Peyer's patch (tissue), 4 donors: Measurements from ENCODE around the gene CTBP2.

ENCODE experiments used
- POLR2A ChIP-seq, 2 donors: fragments of 450-650 bp; IDR thresholded peaks; one replicate each; pipeline ENCODE4 v1.5.1; 2017; ENCODE audit warnings: antibody characterized with exemption in 2 of 2, mild to moderate bottlenecking in 2 of 2, moderate library complexity in 2 of 2
- TF ChIP-seq, protein P1 (sequence below), 6 experiments: fragments of 450-650 bp in 4 of 6; fragments of 200-600 bp in 2 of 6; sonication (generic) in 1 of 6; IDR thresholded peaks; one replicate each; pipeline ENCODE4 v1.5.1; 2017 to 2019; ENCODE audit warnings: antibody characterized with exemption in 6 of 6, mild to moderate bottlenecking in 3 of 6, moderate library complexity in 1 of 6

- TF ChIP-seq, protein P1, sequence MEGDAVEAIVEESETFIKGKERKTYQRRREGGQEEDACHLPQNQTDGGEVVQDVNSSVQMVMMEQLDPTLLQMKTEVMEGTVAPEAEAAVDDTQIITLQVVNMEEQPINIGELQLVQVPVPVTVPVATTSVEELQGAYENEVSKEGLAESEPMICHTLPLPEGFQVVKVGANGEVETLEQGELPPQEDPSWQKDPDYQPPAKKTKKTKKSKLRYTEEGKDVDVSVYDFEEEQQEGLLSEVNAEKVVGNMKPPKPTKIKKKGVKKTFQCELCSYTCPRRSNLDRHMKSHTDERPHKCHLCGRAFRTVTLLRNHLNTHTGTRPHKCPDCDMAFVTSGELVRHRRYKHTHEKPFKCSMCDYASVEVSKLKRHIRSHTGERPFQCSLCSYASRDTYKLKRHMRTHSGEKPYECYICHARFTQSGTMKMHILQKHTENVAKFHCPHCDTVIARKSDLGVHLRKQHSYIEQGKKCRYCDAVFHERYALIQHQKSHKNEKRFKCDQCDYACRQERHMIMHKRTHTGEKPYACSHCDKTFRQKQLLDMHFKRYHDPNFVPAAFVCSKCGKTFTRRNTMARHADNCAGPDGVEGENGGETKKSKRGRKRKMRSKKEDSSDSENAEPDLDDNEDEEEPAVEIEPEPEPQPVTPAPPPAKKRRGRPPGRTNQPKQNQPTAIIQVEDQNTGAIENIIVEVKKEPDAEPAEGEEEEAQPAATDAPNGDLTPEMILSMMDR (IDR thresholded peaks at IDR 0.05), result no peak
- TF ChIP-seq POLR2A (IDR thresholded peaks at IDR 0.05), result no peak
Observed at GRCh38 chr10:125166658-125167057, 6.3 kb upstream of the CTBP2 start.
